ENCODE results near the gene KCP. TPM values are rescaled to one million over a fixed set of nuclear protein-coding genes. Genes with fewer than 3 reads are reported as not detected.

KCP gene
- total and polyA plus RNA-seq, 8 donors, result 0.08 to 0.95 (median 0.35) TPM

GRCh38 chr7:128840326-128841170 lies 70.0 kb downstream of the KCP start:
- FAIRE-seq, result no peak
- H3K4me1 ChIP-seq, result no peaks in the 10 kb centered on the region
- H3K9me3 ChIP-seq, result no peaks in the 10 kb centered on the region
- peak in 2 of 6 donors; percentile 48 to 50 for DNase-seq
- H3K27me3 ChIP-seq, result no peaks in the 10 kb centered on the region
- H3K27ac ChIP-seq, result no peak overlapping the region
- ATAC-seq, result no peak
- no peak overlapping the region for H3K4me3 ChIP-seq
- 74 to 85% methylated on average over 23 of the region's 23 CpGs for WGBS, 2 donors
- TF ChIP-seq CTCF (IDR thresholded peaks at IDR 0.05), result no peak
- intact Hi-C loops (cut with DNase I), result no loop called here
- H3K36me3 ChIP-seq, result no peaks in the 10 kb centered on the region

GRCh38 chr7:128839751-128840177 lies 70.7 kb downstream of the KCP start:
- no peak for TF ChIP-seq CTCF (IDR thresholded peaks at IDR 0.05)
- H3K36me3 ChIP-seq, result no peaks in the 10 kb centered on the region
- ATAC-seq (no peak), DNase-seq (peak in 2 of 6 donors; percentile 46 to 53), FAIRE-seq (no peak)
- H3K27ac ChIP-seq, result no peak overlapping the region
- no peaks in the 10 kb centered on the region for H3K27me3 ChIP-seq
- no peak overlapping the region for H3K4me3 ChIP-seq
- WGBS, 2 donors, result 72 to 74% methylated on average over 10 to 13 of the region's 13 CpGs
- no peaks in the 10 kb centered on the region for H3K9me3 ChIP-seq
- H3K4me1 ChIP-seq, result no peaks in the 10 kb centered on the region
- intact Hi-C loops (cut with DNase I), result no loop called here

- DNase-seq (peak in 2 of 6 donors; percentile 47 to 63), FAIRE-seq (no peak), ATAC-seq (no peak)
- Histone ChIP-seq H3K36me3 (no peaks in the 10 kb centered on the region), H3K9me3 (no peaks in the 10 kb centered on the region), H3K4me1 (no peaks in the 10 kb centered on the region), H3K27ac (no peak overlapping the region), H3K4me3 (no peak overlapping the region), H3K27me3 (no peaks in the 10 kb centered on the region)
- TF ChIP-seq CTCF (IDR thresholded peaks at IDR 0.05), result no peak
- WGBS, 2 donors, result 83 to 90% methylated on average over 17 of the region's 17 CpGs
- intact Hi-C loops (cut with DNase I), result no loop called here
These were observed 71.4 kb downstream of the KCP start for GRCh38 chr7:128838981-128839731.

- DNase-seq (peak in 2 of 6 donors; percentile 52 to 62), FAIRE-seq (no peak), ATAC-seq (no peak)
- Histone ChIP-seq H3K9me3 (no peaks in the 10 kb centered on the region), H3K36me3 (no peaks in the 10 kb centered on the region), H3K27ac (no peak overlapping the region), H3K4me3 (no peak overlapping the region), H3K4me1 (no peaks in the 10 kb centered on the region), H3K27me3 (no peaks in the 10 kb centered on the region)
- TF ChIP-seq CTCF (IDR thresholded peaks at IDR 0.05), result no peak
- 89 to 92% methylated on average over 22 of the region's 22 CpGs for WGBS, 2 donors
- intact Hi-C loops (cut with DNase I), result no loop called here
These were observed 72.3 kb downstream of the KCP start for GRCh38 chr7:128838109-128838779.

Data from pancreas (tissue), 10 donors.